Activated CD8-positive, alpha-beta T cell treated with anti-CD3 and anti-CD28 coated beads, Interleukin-2, amount 10 ng/mL, durations not matched to agents 7 days and 5 days (primary cell): ENCODE measurements around the gene STXBP5L. TPM values are rescaled to one million over a fixed set of nuclear protein-coding genes. Genes with fewer than 3 reads are reported as not detected.
"Not testable (repeated sequence)": the region's sequence is repeated elsewhere in the genome, so short reads cannot be mapped to it uniquely, and the experiment has no call there.

Experiments
- ATAC-seq: fragments of 150-1000 bp; cut with Tn5 transposase; one replicate; pipeline ENCODE4 v1.10.0; 2021; ENCODE audit warnings: moderate library complexity
- CTCF ChIA-PET: fragments of 350-600 bp; sonication (Branson Sonifier 250); formaldehyde crosslinking; loops from one replicate; lab custom pipeline; 2021; ENCODE audit warnings: antibody characterized with exemption; lab: Charles Lee
- POLR2A ChIA-PET: fragments of 350-600 bp; sonication (Branson Sonifier 250); formaldehyde crosslinking; loops from one replicate; lab custom pipeline; 2021; ENCODE audit warnings: antibody characterized with exemption; lab: Charles Lee
- DNase-seq: peaks from one replicate; pipeline ENCODE4 v3.0.0-alpha.2; 2020
- H3K27ac Mint-ChIP-seq: one replicate; pipeline ENCODE4 v1.8.0; 2021; ENCODE audit warnings: mild to moderate bottlenecking, mixed read lengths
- H3K27me3 Mint-ChIP-seq: one replicate; pipeline ENCODE4 v1.8.0; 2021; ENCODE audit warnings: low read depth, mixed read lengths
- H3K36me3 Mint-ChIP-seq: one replicate; pipeline ENCODE4 v1.8.0; 2021; ENCODE audit warnings: low read depth, mixed read lengths
- H3K4me1 Mint-ChIP-seq: one replicate; pipeline ENCODE4 v1.8.0; 2021; ENCODE audit warnings: low read depth, mixed read lengths
- H3K4me3 Mint-ChIP-seq: one replicate; pipeline ENCODE4 v1.8.0; 2021; ENCODE audit warnings: mild to moderate bottlenecking, mixed read lengths
- H3K9me3 Mint-ChIP-seq: one replicate; pipeline ENCODE4 v1.8.0; 2022; ENCODE audit warnings: mixed read lengths; ENCODE audit not compliant: insufficient read depth
- total RNA-seq, 2 experiments: library from RNA; stranded (reverse); gene quantifications; one replicate each; pipeline ENCODE4 v1.2.3, GENCODE V29; 2021

Gene STXBP5L
- total RNA-seq, 2 experiments from 2014 or later = not detected

GRCh38 chr3:121269389-121269788, 361.4 kb downstream of the STXBP5L start:
- H3K4me1 Mint-ChIP-seq = no peaks in the 10 kb centered on the region
- no peak overlapping the region for H3K27ac Mint-ChIP-seq
- no peaks in the 10 kb centered on the region for H3K36me3 Mint-ChIP-seq
- H3K4me3 Mint-ChIP-seq = no peak overlapping the region
- no peak for ATAC-seq
- POLR2A ChIA-PET = no interaction called here
- DNase-seq = no peak
- CTCF ChIA-PET = no interaction called here
- H3K9me3 Mint-ChIP-seq = peaks cover 5% of the 10 kb centered on the region
- H3K27me3 Mint-ChIP-seq = no peaks in the 10 kb centered on the region

- ChIA-PET CTCF (no interaction called here), POLR2A (no interaction called here)
- no peak for DNase-seq
- no peak for ATAC-seq
- H3K27ac Mint-ChIP-seq = no peak overlapping the region
- peaks cover 9% of the 10 kb centered on the region for H3K9me3 Mint-ChIP-seq
- H3K27me3 Mint-ChIP-seq = no peaks in the 10 kb centered on the region
- H3K36me3 Mint-ChIP-seq = no peaks in the 10 kb centered on the region
- no peak overlapping the region for H3K4me3 Mint-ChIP-seq
- H3K4me1 Mint-ChIP-seq = no peaks in the 10 kb centered on the region
Measured at GRCh38 chr3:121274411-121274810, 366.4 kb downstream of the STXBP5L start.

GRCh38 chr3:121295452-121295851, 387.4 kb downstream of the STXBP5L start:
- ChIA-PET POLR2A (no interaction called here), CTCF (no interaction called here)
- Mint-ChIP-seq H3K27ac (no peak overlapping the region), H3K36me3 (no peaks in the 10 kb centered on the region), H3K9me3 (no peaks in the 10 kb centered on the region), H3K27me3 (no peaks in the 10 kb centered on the region), H3K4me1 (no peaks in the 10 kb centered on the region), H3K4me3 (no peak overlapping the region)
- DNase-seq = no peak
- ATAC-seq = no peak

GRCh38 chr3:121295979-121296378, 388.0 kb downstream of the STXBP5L start:
- Mint-ChIP-seq H3K36me3 (no peaks in the 10 kb centered on the region), H3K4me1 (no peaks in the 10 kb centered on the region), H3K27me3 (no peaks in the 10 kb centered on the region), H3K4me3 (no peak overlapping the region), H3K27ac (no peak overlapping the region), H3K9me3 (no peaks in the 10 kb centered on the region)
- no peak for ATAC-seq
- ChIA-PET POLR2A (no interaction called here), CTCF (no interaction called here)
- no peak for DNase-seq

GRCh38 chr3:121324320-121324719, 416.3 kb downstream of the STXBP5L start:
- no peaks in the 10 kb centered on the region for H3K9me3 Mint-ChIP-seq
- ChIA-PET CTCF (no interaction called here), POLR2A (no interaction called here)
- no peak overlapping the region for H3K4me3 Mint-ChIP-seq
- ATAC-seq (no peak), DNase-seq (no peak)
- no peaks in the 10 kb centered on the region for H3K4me1 Mint-ChIP-seq
- H3K27me3 Mint-ChIP-seq = no peaks in the 10 kb centered on the region
- no peaks in the 10 kb centered on the region for H3K36me3 Mint-ChIP-seq
- no peak overlapping the region for H3K27ac Mint-ChIP-seq

- no peaks in the 10 kb centered on the region for H3K9me3 Mint-ChIP-seq
- H3K4me3 Mint-ChIP-seq = no peak overlapping the region
- H3K27me3 Mint-ChIP-seq = no peaks in the 10 kb centered on the region
- no peaks in the 10 kb centered on the region for H3K4me1 Mint-ChIP-seq
- no peaks in the 10 kb centered on the region for H3K36me3 Mint-ChIP-seq
- DNase-seq = no peak
- ChIA-PET POLR2A (no interaction called here), CTCF (no interaction called here)
- no peak overlapping the region for H3K27ac Mint-ChIP-seq
- ATAC-seq = no peak
Measured at GRCh38 chr3:121330118-121330517, 422.1 kb downstream of the STXBP5L start.

GRCh38 chr3:121330634-121331033, 422.6 kb downstream of the STXBP5L start:
- DNase-seq = no peak
- Mint-ChIP-seq H3K4me1 (no peaks in the 10 kb centered on the region), H3K27ac (no peak overlapping the region), H3K4me3 (no peak overlapping the region), H3K27me3 (no peaks in the 10 kb centered on the region), H3K36me3 (no peaks in the 10 kb centered on the region), H3K9me3 (no peaks in the 10 kb centered on the region)
- POLR2A ChIA-PET = no interaction called here
- CTCF ChIA-PET = no interaction called here
- no peak for ATAC-seq

- H3K4me3 Mint-ChIP-seq, H3K27ac Mint-ChIP-seq, H3K36me3 Mint-ChIP-seq, POLR2A ChIA-PET, CTCF ChIA-PET, H3K9me3 Mint-ChIP-seq, DNase-seq, H3K4me1 Mint-ChIP-seq, ATAC-seq, H3K27me3 Mint-ChIP-seq: not testable (repeated sequence)
Measured at GRCh38 chr3:121355960-121356359, 448.0 kb downstream of the STXBP5L start.

- no peak for ATAC-seq
- no peak for DNase-seq
- CTCF ChIA-PET = interaction anchor here (0.6 kb wide), 1 partner anchor 1191 kb away, joined by 3 read pairs; no protein-coding TSS in a partner anchor
- Mint-ChIP-seq H3K9me3 (no peaks in the 10 kb centered on the region), H3K4me1 (no peaks in the 10 kb centered on the region), H3K36me3 (no peaks in the 10 kb centered on the region), H3K27ac (no peak overlapping the region), H3K27me3 (no peaks in the 10 kb centered on the region), H3K4me3 (no peak overlapping the region)
- POLR2A ChIA-PET = no interaction called here
Measured at GRCh38 chr3:121362035-121362734, 454.2 kb downstream of the STXBP5L start.

GRCh38 chr3:121388308-121388707, 480.3 kb downstream of the STXBP5L start:
- H3K4me3 Mint-ChIP-seq, H3K4me1 Mint-ChIP-seq, H3K27ac Mint-ChIP-seq, ATAC-seq, POLR2A ChIA-PET, DNase-seq, H3K36me3 Mint-ChIP-seq, CTCF ChIA-PET, H3K9me3 Mint-ChIP-seq: not testable (repeated sequence)
- peaks cover 13% of the 10 kb centered on the region for H3K27me3 Mint-ChIP-seq

GRCh38 chr3:121395967-121396366, 488.0 kb downstream of the STXBP5L start:
- POLR2A ChIA-PET, CTCF ChIA-PET, ATAC-seq, H3K4me3 Mint-ChIP-seq, H3K9me3 Mint-ChIP-seq, H3K27ac Mint-ChIP-seq, H3K36me3 Mint-ChIP-seq, H3K4me1 Mint-ChIP-seq, DNase-seq, H3K27me3 Mint-ChIP-seq: not testable (repeated sequence)

GRCh38 chr3:121398051-121398450, 490.0 kb downstream of the STXBP5L start:
- H3K4me1 Mint-ChIP-seq, ATAC-seq: not testable (repeated sequence)

GRCh38 chr3:121399820-121400219, 491.8 kb downstream of the STXBP5L start:
- DNase-seq = no peak
- ChIA-PET CTCF (no interaction called here), POLR2A (no interaction called here)
- H3K27me3 Mint-ChIP-seq = no peaks in the 10 kb centered on the region
- H3K27ac Mint-ChIP-seq = no peak overlapping the region
- no peak overlapping the region for H3K4me3 Mint-ChIP-seq
- ATAC-seq = no peak
- peaks cover 3% of the 10 kb centered on the region for H3K36me3 Mint-ChIP-seq
- H3K9me3 Mint-ChIP-seq = no peaks in the 10 kb centered on the region
- no peaks in the 10 kb centered on the region for H3K4me1 Mint-ChIP-seq

More at GRCh38 chr3:121398051-121398450, 490.0 kb downstream of the STXBP5L start:
- POLR2A ChIA-PET, H3K4me3 Mint-ChIP-seq, H3K27ac Mint-ChIP-seq, DNase-seq, H3K36me3 Mint-ChIP-seq, H3K27me3 Mint-ChIP-seq, H3K9me3 Mint-ChIP-seq, CTCF ChIA-PET: not testable (repeated sequence)
